Measurements from ENCODE around the gene SLC6A11. TPM values are rescaled to one million over a fixed set of nuclear protein-coding genes. Genes with fewer than 3 reads are reported as not detected.

Gene SLC6A11
- total RNA-seq, 4 donors from 2014 or later = 0.21 to 1.4 TPM; not detected in 2

GRCh38 chr3:10939556-10939955 lies 123.5 kb downstream of the SLC6A11 start:
- H3K4me3 ChIP-seq = no peak overlapping the region
- TF ChIP-seq CTCF (IDR thresholded peaks at IDR 0.05) = no peak
- no peak for TF ChIP-seq POLR2A (IDR thresholded peaks at IDR 0.05)
- no peaks in the 10 kb centered on the region for H3K9me3 ChIP-seq
- intact Hi-C loops (cut with DNase I; ENCODE audit: low total_unique reads) = no loop called here
- no peak overlapping the region for H3K27ac ChIP-seq
- no peak for DNase-seq
- no peaks in the 10 kb centered on the region for H3K36me3 ChIP-seq
- H3K4me1 ChIP-seq = no peaks in the 10 kb centered on the region
- no peaks in the 10 kb centered on the region for H3K27me3 ChIP-seq

- no peak overlapping the region for H3K4me3 ChIP-seq
- no peak for DNase-seq
- no peaks in the 10 kb centered on the region for H3K36me3 ChIP-seq
- no peaks in the 10 kb centered on the region for H3K9me3 ChIP-seq
- no peak for TF ChIP-seq CTCF (IDR thresholded peaks at IDR 0.05)
- no peak for TF ChIP-seq POLR2A (IDR thresholded peaks at IDR 0.05)
- H3K27ac ChIP-seq = no peak overlapping the region
- no peaks in the 10 kb centered on the region for H3K4me1 ChIP-seq
- H3K27me3 ChIP-seq = no peaks in the 10 kb centered on the region
- intact Hi-C loops (cut with DNase I; ENCODE audit: low total_unique reads) = loop anchor here (10.0 kb wide), 1 partner anchor 115 kb away; no protein-coding TSS in a partner anchor
Measured at GRCh38 chr3:10940106-10940505, 124.1 kb downstream of the SLC6A11 start.

- Histone ChIP-seq H3K9me3 (no peaks in the 10 kb centered on the region), H3K27ac (no peak overlapping the region), H3K4me3 (no peak overlapping the region), H3K36me3 (no peaks in the 10 kb centered on the region), H3K27me3 (no peaks in the 10 kb centered on the region), H3K4me1 (no peaks in the 10 kb centered on the region)
- TF ChIP-seq POLR2A (IDR thresholded peaks at IDR 0.05) (no peak), CTCF (IDR thresholded peaks at IDR 0.05) (no peak)
- DNase-seq = no peak
- intact Hi-C loops (cut with DNase I; ENCODE audit: low total_unique reads) = loop anchor here (10.0 kb wide), 1 partner anchor 113 kb away; no protein-coding TSS in a partner anchor
Measured at GRCh38 chr3:10941972-10942371, 125.9 kb downstream of the SLC6A11 start.

GRCh38 chr3:10942690-10943205 lies 126.7 kb downstream of the SLC6A11 start:
- Histone ChIP-seq H3K4me1 (no peaks in the 10 kb centered on the region), H3K27me3 (no peaks in the 10 kb centered on the region), H3K4me3 (no peak overlapping the region), H3K9me3 (no peaks in the 10 kb centered on the region), H3K36me3 (no peaks in the 10 kb centered on the region), H3K27ac (no peak overlapping the region)
- TF ChIP-seq POLR2A (IDR thresholded peaks at IDR 0.05) (no peak), CTCF (IDR thresholded peaks at IDR 0.05) (no peak)
- no peak for DNase-seq
- intact Hi-C loops (cut with DNase I; ENCODE audit: low total_unique reads) = loop anchor here (10.0 kb wide), 1 partner anchor 112 kb away; no protein-coding TSS in a partner anchor

- H3K4me3 ChIP-seq = no peak overlapping the region
- H3K4me1 ChIP-seq = no peaks in the 10 kb centered on the region
- no peak for DNase-seq
- TF ChIP-seq CTCF (IDR thresholded peaks at IDR 0.05) (no peak), POLR2A (IDR thresholded peaks at IDR 0.05) (no peak)
- no peaks in the 10 kb centered on the region for H3K9me3 ChIP-seq
- no peaks in the 10 kb centered on the region for H3K27me3 ChIP-seq
- intact Hi-C loops (cut with DNase I; ENCODE audit: low total_unique reads) = loop anchor here (10.0 kb wide), 1 partner anchor 110 kb away; no protein-coding TSS in a partner anchor
- H3K27ac ChIP-seq = no peak overlapping the region
- H3K36me3 ChIP-seq = no peaks in the 10 kb centered on the region
Measured at GRCh38 chr3:10944866-10945265, 128.8 kb downstream of the SLC6A11 start.

All from uterus (tissue), 4 donors.